GM10266 (cell line): ENCODE results near the gene ZDHHC14.

Experiments used
- DNase-seq: peaks from one replicate; pipeline ENCODE4 v3.0.0; 2012; ENCODE audit errors: extremely low spot score
- CTCF ChIP-seq: IDR thresholded peaks from 2 replicates; pipeline ENCODE4 v1.5.1; 2012; ENCODE audit warnings: mild to moderate bottlenecking, low read depth; ENCODE audit not compliant: control insufficient read depth, insufficient read depth; ENCODE audit errors: missing control alignments

The ZDHHC14 gene

GRCh38 chr6:157519255-157520116, 138.5 kb downstream of the ZDHHC14 start:
- no peak for TF ChIP-seq CTCF
- DNase-seq, result no peak

GRCh38 chr6:157520117-157520406, 139.1 kb downstream of the ZDHHC14 start:
- DNase-seq, result no peak
- TF ChIP-seq CTCF, result no peak

- no peak for TF ChIP-seq CTCF
- DNase-seq, result no peak
Observed at GRCh38 chr6:157520596-157521361, 139.8 kb downstream of the ZDHHC14 start.

- no peak for DNase-seq
- no peak for TF ChIP-seq CTCF
Observed at GRCh38 chr6:157521362-157522335, 140.7 kb downstream of the ZDHHC14 start.

GRCh38 chr6:157522472-157522871, 141.5 kb downstream of the ZDHHC14 start:
- no peak for DNase-seq
- no peak for TF ChIP-seq CTCF

- no peak for TF ChIP-seq CTCF
- DNase-seq, result no peak
Observed at GRCh38 chr6:157524735-157525134, 143.7 kb downstream of the ZDHHC14 start.
